ENCODE results near the gene FBXL7.

FBXL7 gene

GRCh38 chr5:15904899-15905830, 405.2 kb downstream of the FBXL7 start:
- H3K27me3 ChIP-seq (ENCODE audit: low read length): no peaks in the 10 kb centered on the region
- H3K9me2 ChIP-seq (replicated peaks; ENCODE audit: insufficient read depth, low read length): no peaks in the 10 kb centered on the region
- H4K20me1 ChIP-seq (ENCODE audit: low read depth, low read length): no peaks in the 10 kb centered on the region
- no peaks in the 10 kb centered on the region for H3K36me3 ChIP-seq (ENCODE audit: low read length)
- no peaks in the 10 kb centered on the region for H3K9me3 ChIP-seq (ENCODE audit: insufficient read depth, low read length)
- no peak overlapping the region for H2AFZ ChIP-seq (ENCODE audit: low read depth, low read length, severe bottlenecking)
- H3K9ac ChIP-seq (ENCODE audit: low read length): no peak overlapping the region
- TF ChIP-seq CTCF (IDR thresholded peaks at IDR 0.05; ENCODE audit: insufficient read depth, low read length, poor library complexity, severe bottlenecking) (no peak), EZH2phosphoT487 (conservative IDR thresholded peaks at IDR 0.05; ENCODE audit: low read length) (no peak)
- no peak overlapping the region for H3K4me3 ChIP-seq (ENCODE audit: insufficient read depth, low read length, poor library complexity, severe bottlenecking)
- H3K27ac ChIP-seq (ENCODE audit: low read depth, low read length): no peak overlapping the region
- H3K4me2 ChIP-seq (ENCODE audit: low read depth, low read length, poor library complexity, severe bottlenecking): no peak overlapping the region
- no peaks in the 10 kb centered on the region for H3K79me2 ChIP-seq (ENCODE audit: insufficient read depth, low read length)
- no peaks in the 10 kb centered on the region for H3F3A ChIP-seq (ENCODE audit: insufficient read depth)

- TF ChIP-seq EZH2phosphoT487 (conservative IDR thresholded peaks at IDR 0.05; ENCODE audit: low read length): no peak
- TF ChIP-seq CTCF (IDR thresholded peaks at IDR 0.05; ENCODE audit: insufficient read depth, low read length, poor library complexity, severe bottlenecking): no peak
- no peak overlapping the region for H2AFZ ChIP-seq (ENCODE audit: low read depth, low read length, severe bottlenecking)
- no peaks in the 10 kb centered on the region for H3F3A ChIP-seq (ENCODE audit: insufficient read depth)
- H3K4me2 ChIP-seq (ENCODE audit: low read depth, low read length, poor library complexity, severe bottlenecking): no peak overlapping the region
- no peak overlapping the region for H3K9ac ChIP-seq (ENCODE audit: low read length)
- H4K20me1 ChIP-seq (ENCODE audit: low read depth, low read length): no peaks in the 10 kb centered on the region
- H3K27me3 ChIP-seq (ENCODE audit: low read length): no peaks in the 10 kb centered on the region
- H3K79me2 ChIP-seq (ENCODE audit: insufficient read depth, low read length): no peaks in the 10 kb centered on the region
- no peaks in the 10 kb centered on the region for H3K9me3 ChIP-seq (ENCODE audit: insufficient read depth, low read length)
- H3K27ac ChIP-seq (ENCODE audit: low read depth, low read length): no peak overlapping the region
- no peaks in the 10 kb centered on the region for H3K36me3 ChIP-seq (ENCODE audit: low read length)
- no peaks in the 10 kb centered on the region for H3K9me2 ChIP-seq (replicated peaks; ENCODE audit: insufficient read depth, low read length)
- H3K4me3 ChIP-seq (ENCODE audit: insufficient read depth, low read length, poor library complexity, severe bottlenecking): no peak overlapping the region
These were observed 414.7 kb downstream of the FBXL7 start for GRCh38 chr5:15914638-15915037.

- Histone ChIP-seq H2AFZ (ENCODE audit: low read depth, low read length, severe bottlenecking) (no peak overlapping the region), H3K4me2 (ENCODE audit: low read depth, low read length, poor library complexity, severe bottlenecking) (no peak overlapping the region), H4K20me1 (ENCODE audit: low read depth, low read length) (no peaks in the 10 kb centered on the region), H3K4me3 (ENCODE audit: insufficient read depth, low read length, poor library complexity, severe bottlenecking) (no peak overlapping the region), H3K9me3 (ENCODE audit: insufficient read depth, low read length) (no peaks in the 10 kb centered on the region), H3F3A (ENCODE audit: insufficient read depth) (no peaks in the 10 kb centered on the region), H3K27me3 (ENCODE audit: low read length) (no peaks in the 10 kb centered on the region), H3K9ac (ENCODE audit: low read length) (no peak overlapping the region), H3K27ac (ENCODE audit: low read depth, low read length) (no peak overlapping the region), H3K9me2 (replicated peaks; ENCODE audit: insufficient read depth, low read length) (no peaks in the 10 kb centered on the region), H3K36me3 (ENCODE audit: low read length) (no peaks in the 10 kb centered on the region), H3K79me2 (ENCODE audit: insufficient read depth, low read length) (no peaks in the 10 kb centered on the region)
- no peak for TF ChIP-seq EZH2phosphoT487 (conservative IDR thresholded peaks at IDR 0.05; ENCODE audit: low read length)
- no peak for TF ChIP-seq CTCF (IDR thresholded peaks at IDR 0.05; ENCODE audit: insufficient read depth, low read length, poor library complexity, severe bottlenecking)
These were observed 426.6 kb downstream of the FBXL7 start for GRCh38 chr5:15926586-15926985.
